Measurements from ENCODE around the gene ST3GAL6. TPM values are rescaled to one million over a fixed set of nuclear protein-coding genes. Genes with fewer than 3 reads are reported as not detected.

Gene ST3GAL6
- total RNA-seq, 1 donor from 2014 or later: 12.0 TPM

DNA sequence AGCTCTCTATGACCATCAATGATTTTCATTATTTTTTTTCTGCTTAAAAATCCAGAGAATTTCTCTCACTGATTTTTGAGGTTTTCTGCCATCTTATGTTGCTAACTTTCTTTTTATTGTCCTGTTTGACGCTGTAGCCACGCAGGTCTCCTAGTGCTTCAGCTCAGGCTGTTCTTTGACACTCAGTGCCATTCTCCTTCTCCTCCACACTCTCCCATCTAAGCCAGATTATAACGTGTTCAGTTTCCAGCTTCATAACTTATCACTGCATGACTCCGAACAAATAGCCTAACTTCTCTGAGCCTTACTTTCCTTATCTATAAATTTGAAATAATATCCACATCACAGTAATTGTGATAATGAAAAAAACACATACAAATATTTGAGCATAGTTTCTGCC lies 22.8 kb upstream of the ST3GAL6 start:
- no peak for DNase-seq (ENCODE audit: low spot score)

DNA sequence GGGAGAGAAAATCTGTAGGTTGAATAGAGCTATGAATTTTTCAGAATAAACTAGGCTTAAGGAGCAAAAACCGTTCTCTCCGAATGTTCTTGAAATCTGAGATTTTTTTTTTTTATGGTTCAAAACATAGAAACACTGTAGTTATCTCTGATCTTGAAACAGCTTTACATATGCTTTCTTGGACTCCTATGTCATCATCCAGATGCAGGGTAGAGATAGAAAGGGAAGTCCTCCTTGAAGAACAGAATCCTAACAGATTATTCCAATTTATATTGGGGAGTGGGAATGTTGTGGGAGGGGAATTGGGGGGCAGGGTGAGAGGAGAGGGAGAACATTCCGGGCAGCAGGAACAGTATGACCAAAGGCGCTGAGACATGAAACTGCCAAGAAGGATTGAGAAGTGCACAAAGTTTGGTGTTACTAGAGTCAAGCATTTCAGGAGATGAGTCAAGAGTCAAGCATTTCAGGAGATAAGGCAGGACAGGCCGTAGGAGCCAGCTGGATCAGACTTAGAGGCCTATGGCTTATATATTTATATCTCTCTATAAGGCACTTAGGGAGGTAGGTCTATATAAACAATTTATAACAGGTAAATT lies 21.9 kb upstream of the ST3GAL6 start:
- DNase-seq (ENCODE audit: low spot score): peak; percentile 23

DNA sequence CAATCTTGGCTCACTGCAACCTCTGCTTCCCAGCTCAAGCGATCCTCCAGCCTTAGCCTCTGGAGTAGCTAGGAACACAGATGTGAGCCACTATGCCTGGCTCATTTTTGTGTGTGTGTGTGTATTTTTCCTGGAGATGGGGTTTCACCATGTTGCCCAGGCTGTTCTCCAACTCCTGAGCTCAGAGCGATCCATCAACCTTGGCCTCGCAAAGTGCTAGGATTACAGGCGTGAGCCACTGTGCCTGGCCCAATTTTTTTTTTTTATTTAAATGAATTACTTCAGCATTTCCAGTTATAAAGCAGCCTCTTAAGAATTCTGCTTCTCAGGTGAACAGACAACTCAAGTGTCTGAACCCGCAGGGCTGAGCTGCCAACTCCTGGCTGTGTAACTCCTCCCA lies 20.1 kb upstream of the ST3GAL6 start:
- no peak for DNase-seq (ENCODE audit: low spot score)

DNA sequence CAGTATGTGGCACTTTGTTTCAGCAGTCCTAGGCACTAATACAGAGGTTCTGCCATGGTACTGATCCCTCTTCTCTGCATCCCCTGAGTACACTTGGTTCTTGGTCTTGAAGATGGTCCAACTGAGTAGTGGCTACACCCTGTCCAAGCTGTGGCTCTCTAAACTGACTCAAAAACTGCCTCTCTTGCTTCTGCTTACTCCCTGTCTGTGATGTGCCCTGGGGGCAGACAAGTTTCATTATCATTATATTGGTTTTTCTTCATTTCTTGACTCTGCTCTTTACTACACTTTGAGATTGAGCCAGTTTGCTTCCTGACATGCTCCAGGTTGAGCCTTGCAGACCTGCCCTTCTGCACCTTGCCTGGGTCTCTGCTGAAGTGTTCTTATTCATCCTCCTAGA lies 18.9 kb upstream of the ST3GAL6 start:
- DNase-seq (ENCODE audit: low spot score): no peak

DNA sequence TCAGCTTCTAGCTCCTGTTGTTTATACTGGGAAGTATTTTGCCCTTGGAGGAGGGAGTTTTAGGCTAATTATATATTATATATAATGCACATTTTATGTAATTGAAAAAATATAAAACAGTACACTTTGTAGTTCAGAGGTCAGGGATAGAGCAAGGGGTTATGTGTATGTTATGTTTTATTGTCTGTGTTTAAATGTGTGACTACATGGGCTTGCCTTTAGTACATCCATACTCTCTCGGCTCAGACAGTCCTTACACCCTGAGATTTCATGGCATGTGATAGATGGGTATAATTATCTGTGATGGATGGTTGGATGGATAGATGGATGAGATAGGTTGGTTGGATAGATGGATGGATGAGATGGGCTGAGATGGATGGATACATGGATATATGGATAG lies 17.4 kb upstream of the ST3GAL6 start:
- DNase-seq (ENCODE audit: low spot score): no peak

DNA sequence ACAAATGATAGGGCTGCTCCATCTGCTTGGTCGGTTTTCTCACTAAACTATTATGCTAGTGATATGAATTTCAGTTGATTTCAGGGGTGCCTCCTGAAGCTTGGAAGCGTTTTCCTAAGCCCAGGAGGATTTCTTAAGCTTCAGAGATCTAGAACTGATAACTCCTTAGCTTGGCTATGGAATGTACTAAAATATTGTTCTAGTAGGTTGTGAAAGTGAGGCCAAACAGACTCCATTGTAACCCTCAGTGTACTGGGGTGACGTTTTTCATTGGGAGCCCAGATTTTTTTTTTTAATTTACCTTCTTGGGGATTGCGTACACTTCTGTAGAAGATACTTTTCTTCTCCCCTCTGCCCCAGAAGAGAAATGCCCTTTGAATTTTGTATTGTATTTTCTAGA lies 17.0 kb upstream of the ST3GAL6 start:
- no peak for DNase-seq (ENCODE audit: low spot score)

DNA sequence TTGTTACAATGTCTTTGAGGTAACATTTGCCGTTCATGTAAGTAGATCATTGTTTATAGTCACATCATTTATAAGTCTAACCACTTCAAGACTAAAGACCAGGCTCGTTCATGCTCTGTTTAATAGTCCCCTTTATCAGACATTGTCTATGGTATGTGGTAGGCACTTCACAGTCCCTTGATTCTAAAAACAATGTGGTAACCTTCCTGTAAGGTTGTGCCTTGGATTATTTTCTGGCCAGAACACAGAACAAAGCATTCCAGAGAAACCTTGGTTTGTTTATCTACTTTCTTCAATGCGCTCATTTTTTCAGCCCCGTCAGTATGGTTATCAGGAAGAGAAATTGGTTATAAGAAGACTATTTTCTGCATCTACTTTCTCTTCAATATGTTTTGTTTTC lies 16.3 kb upstream of the ST3GAL6 start:
- no peak for DNase-seq (ENCODE audit: low spot score)

DNA sequence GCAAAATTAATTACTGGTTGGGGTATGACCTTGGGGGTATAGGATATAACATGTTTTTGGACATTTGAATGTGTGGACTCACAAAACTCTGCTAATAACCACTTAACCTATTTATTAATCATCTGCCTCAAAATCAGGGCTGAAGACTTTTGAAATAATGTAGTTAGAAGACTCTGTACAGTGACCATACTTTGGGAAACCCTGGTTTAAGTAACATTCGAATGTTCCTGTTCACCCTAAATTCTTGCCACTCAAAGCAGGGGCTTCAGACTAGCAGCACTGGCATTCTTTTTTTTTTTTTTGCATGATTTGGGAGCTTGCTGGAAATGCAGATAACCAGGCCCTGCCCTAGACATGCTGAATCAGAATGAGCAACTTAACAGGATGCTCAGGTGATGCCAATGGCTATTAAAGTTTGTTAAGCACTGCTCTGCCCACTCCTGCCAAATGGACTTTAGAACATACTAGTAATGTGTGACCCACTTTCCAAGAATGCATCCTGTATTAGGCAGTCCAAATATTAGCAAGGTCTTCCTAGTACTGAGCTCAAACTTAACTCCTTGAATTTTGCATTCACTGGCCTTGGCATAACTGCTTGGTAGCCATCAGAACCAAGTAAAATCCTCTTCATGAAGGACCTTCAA lies 12.7 kb upstream of the ST3GAL6 start:
- no peak for DNase-seq (ENCODE audit: low spot score)

DNA sequence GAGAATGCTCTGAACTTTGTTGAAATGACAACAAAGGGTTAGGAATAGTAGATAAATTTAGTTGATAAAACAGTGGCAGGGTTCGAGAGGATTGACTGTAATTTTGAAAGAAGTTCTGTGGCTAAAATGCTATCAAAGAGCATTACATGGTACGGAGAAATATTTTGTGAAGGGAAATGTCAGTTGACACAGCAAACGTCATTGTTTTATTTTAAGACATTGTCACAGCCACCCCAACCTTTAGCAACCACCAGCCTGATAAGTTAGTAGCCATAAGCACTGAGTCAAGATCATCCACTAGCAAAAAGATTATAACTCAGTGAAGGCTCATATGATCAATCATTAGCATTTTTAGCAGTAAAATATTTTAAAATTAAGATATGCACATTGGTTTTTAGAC lies 8.7 kb upstream of the ST3GAL6 start:
- DNase-seq (ENCODE audit: low spot score): no peak

DNA sequence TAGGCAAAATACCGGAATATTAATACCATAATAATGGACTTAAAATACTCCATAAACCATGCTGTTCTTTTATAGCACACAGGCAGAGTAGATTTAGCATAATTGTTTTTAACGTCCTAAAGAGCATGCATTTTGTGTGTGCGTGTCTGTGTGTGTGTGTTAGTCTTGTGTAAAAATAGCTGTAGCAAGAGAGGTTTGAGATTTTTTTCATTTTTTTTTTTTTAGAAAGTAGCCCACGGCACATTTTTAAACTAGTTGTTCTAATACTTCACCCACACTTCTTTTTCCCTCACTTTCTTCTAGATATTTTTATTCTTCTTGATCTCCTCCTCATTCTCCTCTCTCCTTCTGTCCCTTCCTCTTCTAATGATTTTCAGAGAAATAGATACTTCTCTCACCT lies 7.5 kb upstream of the ST3GAL6 start:
- DNase-seq (ENCODE audit: low spot score): no peak

DNA sequence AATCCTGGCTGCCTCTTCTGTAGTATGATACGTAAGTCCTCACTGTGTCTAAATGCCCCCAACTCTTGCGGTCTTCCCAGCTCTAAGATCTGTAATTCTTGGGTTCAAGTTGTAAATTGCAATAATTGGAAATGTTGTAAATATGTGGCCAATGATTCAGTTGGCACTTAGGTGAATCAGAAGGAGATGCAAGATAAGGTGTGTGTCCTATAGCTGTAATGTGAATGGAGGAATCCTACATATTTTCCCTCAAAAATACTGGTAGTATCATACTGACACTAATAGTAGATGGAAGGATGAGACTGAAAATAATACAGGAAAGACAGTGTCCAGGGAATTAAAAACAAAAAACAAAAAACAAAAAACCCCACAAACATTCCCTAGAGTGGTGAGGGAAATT lies 3.5 kb upstream of the ST3GAL6 start:
- no peak for DNase-seq (ENCODE audit: low spot score)

DNA sequence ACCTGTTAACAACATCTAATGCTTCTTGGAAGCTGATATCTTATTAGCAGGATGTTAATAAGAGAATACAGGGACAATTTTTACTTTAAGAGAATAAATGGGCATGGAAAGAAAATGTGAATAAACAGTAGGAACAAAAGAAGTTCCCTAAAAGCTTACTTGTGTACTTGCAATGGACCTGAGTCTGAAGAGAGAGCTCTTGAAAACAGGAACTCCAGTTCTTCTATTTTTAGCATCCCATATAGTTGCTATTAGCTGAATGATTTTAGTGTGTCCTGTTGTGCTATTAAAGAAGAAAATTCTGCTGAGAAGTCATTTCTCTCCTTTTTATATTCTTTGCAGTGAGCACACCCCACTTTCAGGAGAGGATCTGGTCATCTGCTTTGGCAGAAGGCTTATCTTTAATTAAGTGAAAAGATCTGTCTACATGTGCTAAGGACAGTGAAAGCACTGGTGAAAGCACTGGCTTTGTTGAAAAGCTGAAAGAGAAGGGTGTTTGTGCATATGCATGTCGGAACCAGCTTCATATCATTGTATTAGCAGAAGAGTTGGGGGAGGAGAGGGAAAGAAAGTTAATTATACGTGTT lies 1.4 kb upstream of the ST3GAL6 start:
- DNase-seq (ENCODE audit: low spot score): peak; percentile 38

DNA sequence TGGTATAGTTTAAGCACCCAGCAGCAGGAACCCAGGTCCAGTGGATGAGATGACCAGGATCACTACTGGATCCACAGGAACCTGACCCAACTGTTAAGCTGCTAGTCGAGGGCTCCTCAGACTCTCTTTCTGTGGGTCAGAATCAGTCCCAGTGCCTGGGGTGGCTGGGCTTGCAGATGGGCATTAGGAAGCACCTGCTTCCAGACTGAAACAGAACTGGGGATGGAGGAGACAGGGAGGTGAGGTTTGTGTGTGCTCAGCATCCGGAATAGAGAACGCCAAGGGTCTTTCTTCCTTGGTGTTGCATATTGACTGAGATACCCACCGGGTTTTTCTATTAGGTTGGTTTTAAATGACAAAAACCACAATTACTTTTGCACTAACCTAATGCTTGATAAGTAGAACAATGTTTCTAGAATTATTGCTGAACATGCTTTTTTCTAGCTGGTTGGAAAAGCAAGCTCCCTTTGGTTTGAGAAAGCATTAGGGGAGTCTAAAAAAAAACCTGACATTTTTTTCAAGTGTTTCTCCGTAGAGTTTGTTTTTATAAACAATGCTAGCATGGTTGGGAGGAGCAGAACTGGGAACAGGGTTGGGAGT lies 779 bp downstream of the ST3GAL6 start:
- DNase-seq (ENCODE audit: low spot score): no peak

DNA sequence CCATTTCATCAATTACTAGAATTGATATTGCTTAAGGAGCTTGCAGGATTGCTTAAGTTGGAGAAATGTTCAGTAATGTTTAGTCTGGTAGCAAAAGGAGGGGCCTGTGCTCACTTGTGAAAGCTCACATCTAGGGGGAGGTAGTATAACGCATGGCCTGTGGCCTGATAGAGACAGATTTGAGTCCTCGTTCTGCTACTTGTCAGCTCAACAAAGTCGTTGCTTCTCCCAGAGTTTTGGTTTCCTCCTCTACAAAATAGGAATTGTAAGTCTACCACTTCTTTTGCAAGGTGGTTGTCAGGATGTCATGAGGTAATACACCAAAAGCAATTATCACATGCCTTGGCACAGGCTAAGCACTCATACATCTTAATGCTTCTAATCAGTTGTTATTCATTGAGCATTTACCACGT lies 1.3 kb downstream of the ST3GAL6 start:
- no peak for DNase-seq (ENCODE audit: low spot score)

DNA sequence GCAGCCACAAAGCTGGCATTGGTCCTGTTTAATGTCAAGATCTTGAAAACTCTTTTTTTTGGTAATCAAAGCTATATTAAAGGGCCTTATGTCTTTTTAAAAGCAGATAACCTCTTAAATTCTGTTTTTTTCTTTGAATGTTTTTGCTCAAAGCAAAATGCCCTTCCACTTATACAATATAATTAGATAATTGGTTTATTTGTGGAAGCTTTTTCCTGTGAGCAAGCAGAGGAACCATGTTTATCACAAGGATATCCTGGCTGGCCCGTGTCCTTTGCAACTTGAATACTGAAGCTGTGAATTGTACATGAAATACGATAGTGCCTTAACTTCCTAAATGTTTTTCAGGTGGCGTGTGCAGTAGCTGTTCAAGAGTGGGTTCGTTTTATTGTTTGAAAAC lies 2.6 kb downstream of the ST3GAL6 start:
- no peak for DNase-seq (ENCODE audit: low spot score)

DNA sequence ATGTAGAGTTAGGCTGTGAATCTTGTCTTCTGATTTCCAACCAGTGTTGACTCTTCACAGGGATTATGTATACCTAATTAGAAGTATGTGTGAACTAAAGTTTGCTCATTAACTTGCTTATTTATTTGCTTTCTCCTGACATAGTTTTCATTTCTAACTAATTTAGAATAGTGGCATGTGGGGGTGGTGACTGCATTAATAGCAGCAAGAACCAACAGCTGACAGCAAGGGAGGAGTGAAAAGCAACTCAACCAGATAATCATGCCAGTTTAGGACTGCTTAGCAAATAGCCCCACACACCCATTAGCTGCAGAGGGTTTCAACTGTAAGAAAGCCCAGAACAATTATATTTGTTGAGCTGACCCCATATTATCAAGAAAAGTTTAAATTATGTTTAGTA lies 3.8 kb downstream of the ST3GAL6 start:
- no peak for DNase-seq (ENCODE audit: low spot score)

DNA sequence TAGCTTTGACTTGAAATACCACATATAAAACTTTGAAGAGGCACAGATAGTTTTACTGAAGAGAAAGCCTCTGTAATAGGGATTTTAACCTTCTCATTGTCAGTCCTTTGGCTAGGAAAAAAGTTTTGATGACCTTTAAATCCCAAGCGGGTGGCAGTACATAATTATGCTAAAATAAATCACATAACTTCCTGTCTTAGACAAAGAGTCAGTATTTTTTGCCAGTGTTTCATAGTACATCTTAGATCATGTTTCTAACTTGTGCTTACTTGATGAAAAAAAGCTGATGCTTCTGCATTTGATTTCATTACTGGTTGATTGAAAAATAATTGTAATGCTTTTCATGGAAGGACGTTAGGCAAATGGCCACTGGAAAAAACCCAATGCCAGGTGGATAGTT lies 5.8 kb downstream of the ST3GAL6 start:
- no peak for DNase-seq (ENCODE audit: low spot score)

DNA sequence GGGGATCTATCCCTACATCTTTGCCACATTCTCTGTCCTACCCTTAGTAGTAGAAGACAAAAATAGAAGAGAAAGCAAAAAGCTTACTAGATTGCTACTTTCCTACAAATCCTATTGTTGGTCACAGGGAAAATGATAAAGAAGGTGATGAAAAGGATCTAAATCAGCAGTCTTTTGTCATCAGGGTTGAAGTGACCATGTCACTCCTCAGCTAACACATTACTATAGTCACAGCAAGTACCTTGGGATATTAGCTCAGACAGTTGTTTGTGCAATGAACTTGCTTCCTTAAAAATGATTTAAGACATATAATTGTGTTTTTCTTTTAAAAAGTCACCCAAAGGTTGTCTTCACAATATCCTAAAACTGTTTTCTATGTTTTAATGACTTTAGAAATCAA lies 6.3 kb downstream of the ST3GAL6 start:
- DNase-seq (ENCODE audit: low spot score): no peak

DNA sequence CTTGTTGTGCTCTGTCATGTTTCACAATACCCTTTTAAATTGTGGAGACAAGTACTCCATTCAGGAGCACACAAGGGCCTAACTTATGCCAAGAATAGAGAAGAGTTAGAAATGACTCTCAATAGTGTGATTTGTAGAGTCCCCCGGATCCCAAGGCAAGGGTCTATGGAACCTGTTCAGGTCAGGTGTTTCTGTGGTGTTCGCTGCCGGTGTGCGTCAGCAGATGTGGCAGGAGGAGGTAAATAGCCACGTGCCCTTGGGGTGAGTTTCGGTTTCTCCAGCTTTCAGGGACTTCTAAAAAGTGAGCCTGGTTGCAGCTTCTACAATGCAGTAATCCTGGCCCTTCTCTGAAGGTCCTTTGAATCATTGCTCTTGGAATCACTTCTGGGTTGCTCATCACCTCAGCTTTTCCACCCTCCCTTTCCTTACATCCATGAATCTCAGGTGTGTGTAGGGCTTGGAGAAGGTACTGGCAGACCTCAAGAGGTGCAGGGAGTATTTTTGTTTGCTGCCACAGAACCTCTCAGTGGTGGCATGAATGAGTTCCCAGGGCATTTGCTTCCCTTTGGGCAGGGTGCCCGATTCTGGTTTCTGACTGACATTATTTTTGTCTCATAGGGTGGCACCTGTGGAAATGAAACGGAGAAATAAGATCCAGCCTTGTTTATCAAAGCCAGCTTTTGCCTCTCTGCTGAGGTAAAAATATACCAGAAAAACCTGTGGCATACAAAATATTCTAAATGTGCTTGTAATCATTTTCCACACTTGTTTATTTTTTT lies 7.3 kb downstream of the ST3GAL6 start:
- no peak for DNase-seq (ENCODE audit: low spot score)

DNA sequence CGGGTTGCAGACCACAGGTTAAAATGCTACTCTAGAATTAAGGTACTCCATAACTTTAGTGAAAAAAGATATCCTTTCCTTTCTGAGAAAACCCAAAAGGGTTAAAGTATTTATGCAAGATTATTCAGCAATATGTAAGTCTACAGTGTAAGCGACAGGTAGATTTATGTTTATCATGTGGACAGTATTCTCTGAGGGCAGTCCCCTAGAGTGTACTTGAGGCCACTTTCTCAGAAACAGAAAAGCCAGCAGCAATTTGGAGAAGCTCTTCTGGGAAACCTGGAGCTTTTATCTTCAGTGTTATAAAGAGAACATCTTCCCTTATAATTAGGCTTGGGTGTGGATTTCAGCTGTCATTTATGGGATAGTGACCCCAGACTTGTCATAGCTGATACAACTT lies 8.9 kb downstream of the ST3GAL6 start:
- DNase-seq (ENCODE audit: low spot score): no peak

DNA sequence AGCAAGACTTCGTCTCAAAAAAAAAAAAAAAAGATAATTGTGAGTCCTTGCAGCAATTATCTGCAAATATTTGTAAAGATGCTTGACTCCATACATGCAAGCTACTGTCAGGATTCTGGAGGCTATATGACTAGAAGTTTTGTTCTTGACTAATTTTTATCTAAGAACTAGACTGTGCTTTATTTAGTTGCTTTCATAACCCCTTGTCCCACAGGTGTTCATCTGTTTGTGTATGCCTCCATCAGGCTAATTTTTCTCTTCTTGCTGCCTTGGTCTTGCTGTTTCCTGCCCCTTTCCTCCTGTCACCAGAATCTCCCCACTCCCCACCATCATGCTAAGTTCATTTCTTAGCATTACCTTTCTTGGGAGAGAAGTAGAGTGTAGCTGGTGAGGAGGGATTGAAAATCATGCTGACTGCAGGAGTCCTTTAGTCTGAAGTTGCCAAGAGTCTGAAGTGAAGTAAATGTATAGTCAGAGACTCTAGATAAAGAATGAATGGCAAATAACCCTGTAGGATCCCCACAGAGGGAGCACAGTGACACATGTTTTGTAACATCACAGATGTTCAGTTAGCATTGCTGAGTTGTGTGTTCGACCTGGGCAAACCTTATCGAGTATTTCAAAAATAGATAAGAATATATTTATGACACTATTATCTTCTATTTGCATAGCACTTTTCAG lies 12.5 kb downstream of the ST3GAL6 start:
- no peak for DNase-seq (ENCODE audit: low spot score)

DNA sequence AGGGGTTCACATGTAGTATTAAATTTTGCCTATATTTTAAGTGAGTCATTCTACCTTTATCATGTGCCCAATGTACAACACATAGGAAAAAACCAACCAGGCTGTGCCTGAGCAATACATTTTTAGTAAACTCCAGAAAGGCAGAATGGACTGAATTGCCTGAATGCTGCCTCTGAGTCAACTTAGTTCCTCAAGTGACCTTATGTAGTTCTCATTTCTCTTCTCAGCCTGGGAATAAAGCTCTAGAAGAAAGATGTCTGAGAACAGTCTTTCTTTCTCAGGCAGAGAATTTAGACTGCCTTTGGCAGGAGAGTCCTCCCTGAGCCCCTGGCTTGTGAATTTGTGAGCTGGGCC lies 13.0 kb downstream of the ST3GAL6 start:
- DNase-seq (ENCODE audit: low spot score): no peak

Measured in umbilical cord (tissue), 2 donors.